Measurements from ENCODE around the gene TGFBR2. TPM values are rescaled to one million over a fixed set of nuclear protein-coding genes. Genes with fewer than 3 reads are reported as not detected.

Gene TGFBR2
- total RNA-seq, 4 donors from 2014 or later: 95.3 to 255 (median 211) TPM

- Histone ChIP-seq H3K9me3 (no peaks in the 10 kb centered on the region), H3K27me3 (no peaks in the 10 kb centered on the region), H3K4me1 (no peaks in the 10 kb centered on the region), H3K27ac (peak overlapping the region in 1 of 2 donors; percentile 69), H3K36me3 (no peaks in the 10 kb centered on the region), H3K4me3 (no peak overlapping the region)
- intact Hi-C loops (cut with DNase I; ENCODE audit: low total_unique reads): no loop called here
- no peak for DNase-seq
- TF ChIP-seq CTCF (IDR thresholded peaks at IDR 0.05) (no peak), POLR2A (IDR thresholded peaks at IDR 0.05) (no peak)
Observed at GRCh38 chr3:30596152-30596551, 10.2 kb upstream of the TGFBR2 start.

GRCh38 chr3:30597131-30597768, 9.2 kb upstream of the TGFBR2 start:
- TF ChIP-seq POLR2A (IDR thresholded peaks at IDR 0.05) (no peak), CTCF (IDR thresholded peaks at IDR 0.05) (no peak)
- intact Hi-C loops (cut with DNase I; ENCODE audit: low total_unique reads): no loop called here
- Histone ChIP-seq H3K36me3 (no peaks in the 10 kb centered on the region), H3K27ac (peak overlapping the region; percentile 69), H3K4me1 (no peaks in the 10 kb centered on the region), H3K4me3 (no peak overlapping the region), H3K27me3 (no peaks in the 10 kb centered on the region), H3K9me3 (no peaks in the 10 kb centered on the region)
- DNase-seq: peak in 1 of 2 donors; percentile 46

GRCh38 chr3:30597769-30598134, 8.6 kb upstream of the TGFBR2 start:
- Histone ChIP-seq H3K4me3 (no peak overlapping the region), H3K4me1 (no peaks in the 10 kb centered on the region), H3K36me3 (no peaks in the 10 kb centered on the region), H3K9me3 (no peaks in the 10 kb centered on the region), H3K27me3 (no peaks in the 10 kb centered on the region), H3K27ac (peak overlapping the region; percentile 50 to 69)
- intact Hi-C loops (cut with DNase I; ENCODE audit: low total_unique reads): no loop called here
- DNase-seq: no peak
- TF ChIP-seq CTCF (IDR thresholded peaks at IDR 0.05): no peak
- TF ChIP-seq POLR2A (IDR thresholded peaks at IDR 0.05): no peak

GRCh38 chr3:30598668-30599545, 7.5 kb upstream of the TGFBR2 start:
- DNase-seq: no peak
- intact Hi-C loops (cut with DNase I; ENCODE audit: low total_unique reads): no loop called here
- H3K36me3 ChIP-seq: no peaks in the 10 kb centered on the region
- H3K27ac ChIP-seq: no peak overlapping the region
- H3K27me3 ChIP-seq: no peaks in the 10 kb centered on the region
- H3K4me3 ChIP-seq: no peak overlapping the region
- no peaks in the 10 kb centered on the region for H3K4me1 ChIP-seq
- no peaks in the 10 kb centered on the region for H3K9me3 ChIP-seq
- TF ChIP-seq POLR2A (IDR thresholded peaks at IDR 0.05) (no peak), CTCF (IDR thresholded peaks at IDR 0.05) (no peak)

GRCh38 chr3:30600572-30600971, 5.8 kb upstream of the TGFBR2 start:
- Histone ChIP-seq H3K27ac (no peak overlapping the region), H3K9me3 (no peaks in the 10 kb centered on the region), H3K4me3 (no peak overlapping the region), H3K36me3 (no peaks in the 10 kb centered on the region), H3K4me1 (no peaks in the 10 kb centered on the region), H3K27me3 (no peaks in the 10 kb centered on the region)
- no peak for DNase-seq
- TF ChIP-seq CTCF (IDR thresholded peaks at IDR 0.05) (no peak), POLR2A (IDR thresholded peaks at IDR 0.05) (no peak)
- intact Hi-C loops (cut with DNase I; ENCODE audit: low total_unique reads): no loop called here

Data from uterus (tissue), 4 donors.